ENCODE measurements around the gene IFIT2. TPM values are rescaled to one million over a fixed set of nuclear protein-coding genes. Genes with fewer than 3 reads are reported as not detected.

IFIT2 gene
- total RNA-seq, 4 donors from 2014 or later: 3.3 to 10.9 (median 4.7) TPM

DNA sequence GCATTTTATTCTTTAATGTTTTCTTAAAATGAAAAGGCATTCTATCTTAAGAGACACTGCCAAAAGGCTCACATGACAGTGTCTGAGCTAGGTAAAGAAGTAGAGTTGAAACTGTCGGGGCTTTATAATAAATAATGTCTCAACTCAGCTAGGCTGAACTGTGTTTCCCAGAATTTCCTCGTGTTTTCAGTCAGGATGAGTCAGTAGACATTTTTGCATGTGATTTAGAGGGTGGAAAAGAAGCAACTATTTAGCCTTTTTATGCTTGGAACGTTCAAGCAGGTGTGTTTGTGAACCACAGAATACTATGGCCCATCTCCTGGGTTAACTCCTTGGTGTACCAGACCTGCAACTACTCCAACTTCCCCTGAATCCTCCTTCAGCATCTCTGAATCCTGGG is 26.9 kb upstream of the IFIT2 start:
- H3K27me3 ChIP-seq: no peaks in the 10 kb centered on the region
- no peak overlapping the region for H3K4me3 ChIP-seq
- no peak for DNase-seq
- H3K9me3 ChIP-seq: no peaks in the 10 kb centered on the region
- no peak overlapping the region for H3K27ac ChIP-seq
- no peaks in the 10 kb centered on the region for H3K36me3 ChIP-seq
- TF ChIP-seq POLR2A (IDR thresholded peaks at IDR 0.05) (no peak), CTCF (IDR thresholded peaks at IDR 0.05) (no peak)
- peaks cover 0 to 5% (median 0%) of the 10 kb centered on the region in 4 donors for H3K4me1 ChIP-seq

DNA sequence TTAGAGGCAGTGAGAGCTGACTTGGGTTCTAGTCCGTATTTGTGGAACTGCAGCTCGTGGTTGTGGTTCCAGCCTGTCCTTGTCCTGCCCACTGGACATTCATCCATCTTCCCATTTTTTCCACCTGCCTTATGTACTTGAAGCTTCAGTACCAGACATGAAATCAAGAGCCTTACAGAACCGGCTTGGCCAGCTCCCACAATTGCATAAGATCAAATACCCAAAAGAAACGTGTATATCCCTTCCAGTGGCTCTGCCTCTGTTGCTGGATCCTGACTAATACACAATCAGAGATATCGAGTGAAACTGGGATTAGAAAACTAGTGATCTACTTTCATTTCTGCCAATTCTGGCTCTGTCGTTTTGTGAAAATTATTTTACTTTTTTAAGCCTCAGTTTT is 26.5 kb upstream of the IFIT2 start:
- H3K27me3 ChIP-seq: no peaks in the 10 kb centered on the region
- H3K4me3 ChIP-seq: no peak overlapping the region
- DNase-seq: no peak
- peaks cover 0 to 5% (median 0%) of the 10 kb centered on the region in 4 donors for H3K4me1 ChIP-seq
- no peaks in the 10 kb centered on the region for H3K9me3 ChIP-seq
- no peaks in the 10 kb centered on the region for H3K36me3 ChIP-seq
- TF ChIP-seq POLR2A (IDR thresholded peaks at IDR 0.05): no peak
- TF ChIP-seq CTCF (IDR thresholded peaks at IDR 0.05): no peak
- no peak overlapping the region for H3K27ac ChIP-seq

DNA sequence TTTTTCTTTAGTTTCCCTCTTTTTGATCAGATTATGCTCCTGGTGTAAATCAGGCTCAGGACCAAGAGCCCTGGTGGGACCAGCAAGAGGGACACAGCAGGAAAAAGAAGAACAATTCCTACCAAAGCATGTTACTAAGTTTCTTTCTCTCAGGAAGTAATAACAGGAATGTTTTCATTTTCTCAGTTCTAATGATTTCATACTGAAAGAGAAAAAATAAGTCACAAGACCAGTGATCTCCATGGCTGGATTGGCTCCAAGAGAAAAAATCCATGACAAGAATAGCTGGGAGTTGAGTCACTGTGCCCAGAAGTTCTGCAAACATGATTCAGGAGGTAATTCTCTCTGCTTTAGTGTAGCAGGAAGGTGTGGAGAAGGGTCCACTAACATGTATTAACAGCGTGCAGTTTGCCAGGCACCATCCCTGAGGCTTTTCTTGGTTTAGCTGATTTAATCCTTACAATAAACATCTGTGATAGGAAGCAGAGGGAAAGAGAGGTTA is 23.8 kb upstream of the IFIT2 start:
- Histone ChIP-seq H3K4me3 (no peak overlapping the region), H3K27me3 (no peaks in the 10 kb centered on the region), H3K27ac (peak overlapping the region in 3 of 4 donors; percentile 46 to 73 (median 52)), H3K4me1 (peaks cover 0 to 5% (median 0%) of the 10 kb centered on the region in 4 donors), H3K36me3 (no peaks in the 10 kb centered on the region), H3K9me3 (no peaks in the 10 kb centered on the region)
- peak in 1 of 3 donors; percentile 57 for DNase-seq
- TF ChIP-seq POLR2A (IDR thresholded peaks at IDR 0.05) (no peak), CTCF (IDR thresholded peaks at IDR 0.05) (no peak)

DNA sequence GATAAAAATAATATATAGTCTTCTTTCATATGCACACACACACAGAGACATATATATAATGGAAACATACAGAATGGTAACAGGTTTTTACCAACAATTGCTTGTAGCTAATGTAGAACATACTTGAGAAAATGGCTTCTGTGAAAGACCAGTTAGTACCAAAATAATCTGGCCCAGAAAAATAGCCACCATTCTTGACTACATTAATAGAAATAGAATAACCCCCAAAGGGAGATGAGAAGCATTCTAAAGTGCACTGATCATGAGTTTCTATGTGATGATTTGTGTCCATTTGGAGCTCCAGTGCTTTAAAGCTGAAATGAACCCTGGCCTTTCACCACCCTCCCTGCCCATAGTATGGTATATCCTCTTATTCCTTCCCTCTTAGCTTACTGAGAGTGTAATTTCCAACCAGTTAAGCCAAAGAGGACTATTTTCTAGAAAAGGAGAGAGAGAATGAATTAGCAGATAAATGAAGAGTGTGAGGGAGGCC is 22.9 kb upstream of the IFIT2 start:
- Histone ChIP-seq H3K36me3 (no peaks in the 10 kb centered on the region), H3K27me3 (no peaks in the 10 kb centered on the region), H3K27ac (peak overlapping the region in 1 of 4 donors; percentile 73), H3K9me3 (no peaks in the 10 kb centered on the region), H3K4me1 (peaks cover 0 to 5% (median 0%) of the 10 kb centered on the region in 4 donors), H3K4me3 (no peak overlapping the region)
- TF ChIP-seq POLR2A (IDR thresholded peaks at IDR 0.05): no peak
- TF ChIP-seq CTCF (IDR thresholded peaks at IDR 0.05): no peak
- no peak for DNase-seq

DNA sequence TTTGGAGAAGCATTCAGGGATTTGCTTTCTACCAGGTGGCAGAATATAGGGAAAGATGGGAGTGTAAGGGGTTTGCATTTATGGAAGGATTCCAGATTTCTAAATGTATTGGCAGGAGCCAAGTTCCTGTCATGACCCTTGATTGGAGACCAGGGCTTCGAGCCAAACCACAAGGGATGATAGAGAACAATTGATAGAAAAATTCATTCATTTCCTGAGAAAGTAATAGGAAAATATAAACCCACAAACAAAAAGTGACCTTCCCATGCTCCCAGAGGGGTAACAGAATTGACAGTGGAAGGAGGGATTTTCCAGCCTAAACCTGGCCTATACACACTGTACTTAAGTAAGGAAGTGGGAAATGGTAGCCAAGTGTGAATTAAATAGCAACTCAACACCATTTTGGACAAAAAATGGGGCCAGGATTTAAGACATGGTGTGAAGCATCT is 22.4 kb upstream of the IFIT2 start:
- DNase-seq: no peak
- Histone ChIP-seq H3K4me1 (peaks cover 0 to 5% (median 0%) of the 10 kb centered on the region in 4 donors), H3K27ac (peak overlapping the region in 1 of 4 donors; percentile 73)

More for the DNA sequence above, 22.4 kb upstream of the IFIT2 start:
- no peaks in the 10 kb centered on the region for H3K27me3 ChIP-seq
- TF ChIP-seq POLR2A (IDR thresholded peaks at IDR 0.05) (no peak), CTCF (IDR thresholded peaks at IDR 0.05) (no peak)
- H3K4me3 ChIP-seq: no peak overlapping the region
- no peaks in the 10 kb centered on the region for H3K9me3 ChIP-seq
- no peaks in the 10 kb centered on the region for H3K36me3 ChIP-seq
